Nephron (organoid): Measurements from ENCODE around the gene DNER.

Source experiments
- H3K27ac Mint-ChIP-seq, 3 experiments: 2 replicates each; pipeline ENCODE4 v1.8.0; 2020; ENCODE audit warnings: mixed read lengths in 3 of 3, mild to moderate bottlenecking in 2 of 3, moderate library complexity in 1 of 3
- H3K27me3 Mint-ChIP-seq: 2 replicates; pipeline ENCODE4 v1.8.0; 2021; ENCODE audit warnings: low read depth, mild to moderate bottlenecking, moderate library complexity, mixed read lengths
- H3K36me3 Mint-ChIP-seq: 2 replicates; pipeline ENCODE4 v1.8.0; 2020; ENCODE audit warnings: low read depth, mixed read lengths
- H3K4me1 Mint-ChIP-seq: 2 replicates; pipeline ENCODE4 v1.8.0; 2020; ENCODE audit warnings: mixed read lengths
- H3K4me3 Mint-ChIP-seq, 3 experiments: 2 replicates each; pipeline ENCODE4 v1.8.0; 2020; ENCODE audit warnings: mild to moderate bottlenecking in 3 of 3, mixed read lengths in 3 of 3, moderate library complexity in 2 of 3
- H3K9me3 Mint-ChIP-seq: 2 replicates; pipeline ENCODE4 v1.8.0; 2020; ENCODE audit warnings: mixed read lengths
- TF ChIP-seq, protein P1 (sequence below), 3 experiments: fragments of 200-600 bp; sonication (generic); IDR thresholded peaks; one replicate each; pipeline ENCODE4 v1.5.0; 2021; ENCODE audit warnings: antibody characterized with exemption in 3 of 3; ENCODE audit not compliant: unreplicated experiment in 3 of 3

The DNER gene

GRCh38 chr2:229654437-229654836 is 59.9 kb downstream of the DNER start:
- H3K36me3 Mint-ChIP-seq = no peaks in the 10 kb centered on the region
- H3K4me3 Mint-ChIP-seq = no peak overlapping the region
- peak overlapping the region; percentile 96 to 98 (median 98) for H3K27ac Mint-ChIP-seq
- TF ChIP-seq, protein P1, sequence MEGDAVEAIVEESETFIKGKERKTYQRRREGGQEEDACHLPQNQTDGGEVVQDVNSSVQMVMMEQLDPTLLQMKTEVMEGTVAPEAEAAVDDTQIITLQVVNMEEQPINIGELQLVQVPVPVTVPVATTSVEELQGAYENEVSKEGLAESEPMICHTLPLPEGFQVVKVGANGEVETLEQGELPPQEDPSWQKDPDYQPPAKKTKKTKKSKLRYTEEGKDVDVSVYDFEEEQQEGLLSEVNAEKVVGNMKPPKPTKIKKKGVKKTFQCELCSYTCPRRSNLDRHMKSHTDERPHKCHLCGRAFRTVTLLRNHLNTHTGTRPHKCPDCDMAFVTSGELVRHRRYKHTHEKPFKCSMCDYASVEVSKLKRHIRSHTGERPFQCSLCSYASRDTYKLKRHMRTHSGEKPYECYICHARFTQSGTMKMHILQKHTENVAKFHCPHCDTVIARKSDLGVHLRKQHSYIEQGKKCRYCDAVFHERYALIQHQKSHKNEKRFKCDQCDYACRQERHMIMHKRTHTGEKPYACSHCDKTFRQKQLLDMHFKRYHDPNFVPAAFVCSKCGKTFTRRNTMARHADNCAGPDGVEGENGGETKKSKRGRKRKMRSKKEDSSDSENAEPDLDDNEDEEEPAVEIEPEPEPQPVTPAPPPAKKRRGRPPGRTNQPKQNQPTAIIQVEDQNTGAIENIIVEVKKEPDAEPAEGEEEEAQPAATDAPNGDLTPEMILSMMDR (IDR thresholded peaks at IDR 0.05; ENCODE audit: unreplicated experiment in 3 of 3) = no peak
- H3K27me3 Mint-ChIP-seq = peaks cover 6% of the 10 kb centered on the region
- H3K9me3 Mint-ChIP-seq = no peaks in the 10 kb centered on the region
- peaks cover 20% of the 10 kb centered on the region for H3K4me1 Mint-ChIP-seq

DNA sequence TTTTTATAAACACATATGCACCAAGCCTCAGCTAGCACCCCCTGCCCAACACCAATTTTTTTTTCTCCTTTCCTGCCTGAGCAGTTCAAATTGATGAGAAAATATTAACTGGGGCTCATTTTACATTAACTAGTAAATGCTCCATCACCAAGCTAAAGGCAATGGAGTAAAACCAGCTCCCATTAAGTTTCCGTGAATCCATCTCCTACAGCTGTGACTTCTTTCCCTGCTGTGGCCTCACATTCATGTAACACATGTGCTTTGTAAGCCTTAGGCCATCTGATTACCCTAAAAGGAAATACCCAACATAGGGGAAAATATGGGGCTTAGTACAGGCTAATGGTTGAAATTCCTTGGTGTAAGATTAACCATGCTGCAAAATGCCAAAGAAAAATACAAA is 60.8 kb downstream of the DNER start:
- no peaks in the 10 kb centered on the region for H3K36me3 Mint-ChIP-seq

DNA sequence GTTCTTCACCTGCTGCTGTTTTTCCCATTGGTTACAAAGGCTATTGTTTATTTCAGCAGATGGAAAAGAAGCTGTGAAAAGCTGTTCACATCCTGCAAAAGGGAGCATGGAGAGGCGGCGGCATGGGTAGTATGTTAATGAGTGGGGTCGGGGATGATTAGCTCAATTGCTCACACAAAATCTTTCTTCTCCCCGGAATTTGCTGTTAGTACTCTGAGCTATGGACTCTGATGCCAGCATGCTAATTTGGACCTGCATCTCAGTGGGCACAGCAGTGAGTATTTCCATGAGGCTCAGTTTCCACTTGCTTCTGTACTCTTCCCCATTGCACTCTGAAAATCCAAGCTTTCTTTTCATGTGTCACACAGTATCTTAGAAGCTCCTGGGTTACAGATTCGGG is 61.6 kb downstream of the DNER start:
- TF ChIP-seq, protein P1 (IDR thresholded peaks at IDR 0.05; ENCODE audit: unreplicated experiment in 3 of 3) = no peak
- peaks cover 6% of the 10 kb centered on the region for H3K27me3 Mint-ChIP-seq
- no peaks in the 10 kb centered on the region for H3K9me3 Mint-ChIP-seq
- no peaks in the 10 kb centered on the region for H3K36me3 Mint-ChIP-seq
- no peak overlapping the region for H3K4me3 Mint-ChIP-seq
- H3K27ac Mint-ChIP-seq = peak overlapping the region; percentile 96 to 98 (median 98)
- H3K4me1 Mint-ChIP-seq = peaks cover 20% of the 10 kb centered on the region

More for the DNA sequence above, 60.8 kb downstream of the DNER start:
- Mint-ChIP-seq H3K9me3 (no peaks in the 10 kb centered on the region), H3K27ac (peak overlapping the region; percentile 96 to 98 (median 98)), H3K27me3 (peaks cover 6% of the 10 kb centered on the region), H3K4me1 (peaks cover 20% of the 10 kb centered on the region), H3K4me3 (peak overlapping the region in 2 of 3 experiments; percentile 48 to 67)
- TF ChIP-seq, protein P1 (IDR thresholded peaks at IDR 0.05; ENCODE audit: unreplicated experiment in 3 of 3) = no peak

DNA sequence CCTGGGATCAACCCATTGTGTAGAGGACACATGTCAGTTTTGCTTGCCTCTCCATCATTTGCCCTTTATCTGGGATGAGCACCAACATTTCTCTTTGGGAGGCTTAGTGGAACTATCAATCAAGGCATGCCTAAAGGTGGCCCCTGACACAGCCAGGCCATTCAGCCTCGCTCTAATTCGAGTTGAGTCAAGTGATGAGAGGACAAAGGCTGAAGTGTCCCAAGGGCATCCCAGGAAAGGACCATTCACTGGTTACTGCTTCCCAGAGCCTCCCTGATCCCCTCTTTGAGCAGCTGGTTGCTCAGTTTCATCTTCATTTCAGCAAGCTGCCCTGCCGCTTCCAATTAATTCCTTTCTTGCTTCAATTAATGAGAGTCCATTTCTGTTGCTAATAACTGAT is 63.5 kb downstream of the DNER start:
- peak overlapping the region in 2 of 3 experiments; percentile 77 to 98 for H3K27ac Mint-ChIP-seq
- TF ChIP-seq, protein P1 (IDR thresholded peaks at IDR 0.05; ENCODE audit: unreplicated experiment in 3 of 3) = no peak
- no peak overlapping the region for H3K4me3 Mint-ChIP-seq
- H3K36me3 Mint-ChIP-seq = no peaks in the 10 kb centered on the region
- no peaks in the 10 kb centered on the region for H3K9me3 Mint-ChIP-seq
- peaks cover 6% of the 10 kb centered on the region for H3K27me3 Mint-ChIP-seq
- H3K4me1 Mint-ChIP-seq = peaks cover 20% of the 10 kb centered on the region

- TF ChIP-seq, protein P1 (IDR thresholded peaks at IDR 0.05; ENCODE audit: unreplicated experiment in 3 of 3) = no peak
- Mint-ChIP-seq H3K27me3 (peaks cover 6% of the 10 kb centered on the region), H3K27ac (peak overlapping the region in 1 of 3 experiments; percentile 37), H3K4me3 (no peak overlapping the region), H3K36me3 (no peaks in the 10 kb centered on the region), H3K4me1 (peaks cover 20% of the 10 kb centered on the region), H3K9me3 (no peaks in the 10 kb centered on the region)
Observed at GRCh38 chr2:229650059-229650458, 64.3 kb downstream of the DNER start.

- H3K9me3 Mint-ChIP-seq = no peaks in the 10 kb centered on the region
- no peak overlapping the region for H3K27ac Mint-ChIP-seq
- H3K36me3 Mint-ChIP-seq = no peaks in the 10 kb centered on the region
- TF ChIP-seq, protein P1 (IDR thresholded peaks at IDR 0.05; ENCODE audit: unreplicated experiment in 3 of 3) = no peak
- H3K4me3 Mint-ChIP-seq = no peak overlapping the region
- peaks cover 6% of the 10 kb centered on the region for H3K27me3 Mint-ChIP-seq
- no peaks in the 10 kb centered on the region for H3K4me1 Mint-ChIP-seq
Observed at GRCh38 chr2:229646186-229646723, 68.1 kb downstream of the DNER start.
